ENCODE data around the gene PLXNA4.

Gene PLXNA4

DNA sequence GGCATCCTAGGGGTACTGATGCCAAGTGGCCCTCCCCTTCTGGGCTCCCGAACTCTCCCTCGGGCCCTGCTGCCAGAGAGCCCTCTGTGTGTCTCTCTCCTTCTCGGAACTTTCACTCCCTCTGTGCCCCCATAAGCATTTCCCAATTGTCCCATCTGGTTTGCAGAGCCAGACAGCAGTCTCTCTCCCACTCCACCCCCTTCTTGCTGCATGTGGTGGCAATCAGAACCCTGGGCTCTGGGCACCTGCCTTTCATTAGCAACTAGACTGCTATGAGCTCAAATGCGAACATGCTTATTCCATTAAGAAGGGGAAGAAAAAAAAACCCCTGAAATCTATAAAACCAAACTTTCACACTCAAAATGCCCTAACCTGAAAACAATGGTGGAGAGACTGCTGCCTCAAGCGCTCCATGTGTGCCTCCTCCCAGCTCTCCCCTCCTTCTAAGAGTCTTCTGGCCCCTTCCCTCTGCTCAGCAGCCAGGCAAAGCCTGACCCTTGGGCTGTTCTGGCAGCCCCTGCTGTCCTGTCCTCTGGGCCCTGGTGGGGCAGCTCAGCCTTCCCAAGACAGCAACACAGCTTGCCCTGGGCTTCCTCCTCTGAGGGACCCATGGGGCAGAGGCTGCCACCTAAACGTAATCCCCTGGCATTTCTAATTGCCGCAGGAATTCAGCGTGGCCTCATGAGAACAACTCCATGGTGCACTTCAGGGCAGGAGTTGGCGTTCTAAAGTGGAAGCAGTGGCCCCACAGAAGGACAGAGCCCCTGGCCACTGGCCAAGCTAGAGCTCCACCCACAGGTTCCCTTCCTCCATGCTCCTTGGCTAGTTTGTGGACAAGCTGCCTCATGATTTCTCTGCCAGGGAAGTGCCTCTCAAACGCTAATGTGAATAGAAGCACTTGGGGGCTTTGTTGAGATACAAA lies 415.4 kb downstream of the PLXNA4 start:
- Histone ChIP-seq H3K79me2 (ENCODE audit: insufficient read depth, low read length) (no peaks in the 10 kb centered on the region), H3K27ac (ENCODE audit: low read depth, low read length, poor library complexity, severe bottlenecking) (no peak overlapping the region), H3K4me1 (ENCODE audit: insufficient read depth, low read length, severe bottlenecking) (no peaks in the 10 kb centered on the region), H3K9me2 (ENCODE audit: low read depth, low read length) (no peaks in the 10 kb centered on the region), H3K27me3 (ENCODE audit: insufficient read depth, low read length) (no peaks in the 10 kb centered on the region), H3K4me3 (ENCODE audit: low read depth, low read length, poor library complexity, severe bottlenecking) (no peak overlapping the region), H3F3A (ENCODE audit: insufficient read depth, low read length) (no peaks in the 10 kb centered on the region), H3K9ac (ENCODE audit: low read length) (no peak overlapping the region), H3K4me2 (ENCODE audit: low read length) (no peak overlapping the region), H2AFZ (ENCODE audit: low read length) (no peak overlapping the region), H3K9me3 (ENCODE audit: low read length) (no peaks in the 10 kb centered on the region), H4K20me1 (ENCODE audit: insufficient read depth, low read length) (no peaks in the 10 kb centered on the region), H3K36me3 (ENCODE audit: insufficient read depth, low read length) (no peaks in the 10 kb centered on the region)
- TF ChIP-seq CTCF (IDR thresholded peaks at IDR 0.05; ENCODE audit: low read length) = no peak
- no peak for TF ChIP-seq EZH2 (IDR thresholded peaks at IDR 0.05; ENCODE audit: borderline replicate concordance, low read length)

- Histone ChIP-seq H3K9me2 (ENCODE audit: low read depth, low read length) (no peaks in the 10 kb centered on the region), H4K20me1 (ENCODE audit: insufficient read depth, low read length) (no peaks in the 10 kb centered on the region), H3K4me3 (ENCODE audit: low read depth, low read length, poor library complexity, severe bottlenecking) (no peak overlapping the region), H3K9ac (ENCODE audit: low read length) (no peak overlapping the region), H3K4me2 (ENCODE audit: low read length) (no peak overlapping the region), H3K36me3 (ENCODE audit: insufficient read depth, low read length) (no peaks in the 10 kb centered on the region), H3K27ac (ENCODE audit: low read depth, low read length, poor library complexity, severe bottlenecking) (no peak overlapping the region), H3K79me2 (ENCODE audit: insufficient read depth, low read length) (no peaks in the 10 kb centered on the region), H3K4me1 (ENCODE audit: insufficient read depth, low read length, severe bottlenecking) (no peaks in the 10 kb centered on the region), H3K27me3 (ENCODE audit: insufficient read depth, low read length) (no peaks in the 10 kb centered on the region), H3K9me3 (ENCODE audit: low read length) (no peaks in the 10 kb centered on the region), H3F3A (ENCODE audit: insufficient read depth, low read length) (no peaks in the 10 kb centered on the region), H2AFZ (ENCODE audit: low read length) (no peak overlapping the region)
- no peak for TF ChIP-seq CTCF (IDR thresholded peaks at IDR 0.05; ENCODE audit: low read length)
- no peak for TF ChIP-seq EZH2 (IDR thresholded peaks at IDR 0.05; ENCODE audit: borderline replicate concordance, low read length)
Measured at GRCh38 chr7:132158841-132159240, 417.4 kb downstream of the PLXNA4 start.

- Histone ChIP-seq H3K4me3 (ENCODE audit: low read depth, low read length, poor library complexity, severe bottlenecking) (no peak overlapping the region), H3K27ac (ENCODE audit: low read depth, low read length, poor library complexity, severe bottlenecking) (no peak overlapping the region), H3K9me2 (ENCODE audit: low read depth, low read length) (no peaks in the 10 kb centered on the region), H3K4me2 (ENCODE audit: low read length) (no peak overlapping the region), H3K36me3 (ENCODE audit: insufficient read depth, low read length) (no peaks in the 10 kb centered on the region), H3K27me3 (ENCODE audit: insufficient read depth, low read length) (no peaks in the 10 kb centered on the region), H3K4me1 (ENCODE audit: insufficient read depth, low read length, severe bottlenecking) (no peaks in the 10 kb centered on the region), H2AFZ (ENCODE audit: low read length) (no peak overlapping the region), H3K9me3 (ENCODE audit: low read length) (no peaks in the 10 kb centered on the region), H3F3A (ENCODE audit: insufficient read depth, low read length) (no peaks in the 10 kb centered on the region), H3K79me2 (ENCODE audit: insufficient read depth, low read length) (no peaks in the 10 kb centered on the region), H4K20me1 (ENCODE audit: insufficient read depth, low read length) (no peaks in the 10 kb centered on the region), H3K9ac (ENCODE audit: low read length) (no peak overlapping the region)
- TF ChIP-seq CTCF (IDR thresholded peaks at IDR 0.05; ENCODE audit: low read length) (no peak), EZH2 (IDR thresholded peaks at IDR 0.05; ENCODE audit: borderline replicate concordance, low read length) (no peak)
Measured at GRCh38 chr7:132158166-132158565, 418.1 kb downstream of the PLXNA4 start.
